GM18867 (cell line): ENCODE measurements around the gene NSD2.
"Not testable (repeated sequence)": the region's sequence is repeated elsewhere in the genome, so short reads cannot be mapped to it uniquely, and the experiment has no call there.

Experiments
- ATAC-seq: cut with Tn5 transposase; IDR thresholded peaks from one replicate; pipeline ENCODE4 v1.9.1; 2021; ENCODE audit warnings: mild to moderate bottlenecking, moderate library complexity; ENCODE audit not compliant: unreplicated experiment

The NSD2 gene

GRCh38 chr4:1841887-1842210, 29.3 kb upstream of the NSD2 start:
- ATAC-seq = no peak

GRCh38 chr4:1842339-1842895, 28.8 kb upstream of the NSD2 start:
- no peak for ATAC-seq

- no peak for ATAC-seq
Observed at GRCh38 chr4:1842993-1843448, 28.2 kb upstream of the NSD2 start.

DNA sequence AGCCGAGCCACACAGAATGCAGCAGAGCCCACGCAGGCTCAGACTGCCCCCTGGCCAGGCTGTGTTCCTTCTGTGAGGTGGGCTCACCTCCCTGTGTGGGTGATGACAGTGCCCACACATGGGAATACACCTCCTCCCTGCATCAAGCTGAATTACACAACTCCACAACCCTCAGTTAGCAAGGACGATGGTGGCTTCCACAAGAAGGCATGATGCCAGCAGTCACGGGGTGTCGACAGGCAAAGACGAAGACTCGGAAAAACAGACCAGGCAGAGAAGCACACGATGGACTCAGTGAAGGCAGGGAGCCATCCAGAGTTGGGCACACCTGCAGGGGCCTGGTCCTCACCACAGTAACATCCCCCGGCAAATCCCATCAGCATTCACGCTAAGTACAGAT, 27.3 kb upstream of the NSD2 start:
- ATAC-seq = no peak

DNA sequence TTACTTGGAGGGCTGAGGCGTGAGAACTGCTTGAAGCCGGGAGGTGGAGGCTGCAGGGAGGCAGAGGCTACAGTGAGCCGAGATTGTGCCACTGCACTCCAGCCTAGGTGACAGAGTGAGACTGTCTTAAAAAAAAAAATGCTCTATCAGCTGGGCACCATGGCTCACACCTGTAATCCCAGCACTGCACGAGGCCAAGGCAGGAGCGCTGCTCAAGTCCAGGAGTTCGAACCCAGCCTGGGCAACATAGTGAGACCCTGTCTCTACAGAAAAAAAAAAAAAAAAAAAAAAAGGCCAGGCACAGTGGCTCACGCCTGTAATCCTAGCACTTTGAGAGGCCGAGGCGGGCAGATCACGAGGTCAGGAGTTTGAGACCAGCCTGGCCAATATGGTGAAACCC, 26.6 kb upstream of the NSD2 start:
- ATAC-seq = not testable (repeated sequence)

- no peak for ATAC-seq
Observed at GRCh38 chr4:1846580-1846979, 24.6 kb upstream of the NSD2 start.

DNA sequence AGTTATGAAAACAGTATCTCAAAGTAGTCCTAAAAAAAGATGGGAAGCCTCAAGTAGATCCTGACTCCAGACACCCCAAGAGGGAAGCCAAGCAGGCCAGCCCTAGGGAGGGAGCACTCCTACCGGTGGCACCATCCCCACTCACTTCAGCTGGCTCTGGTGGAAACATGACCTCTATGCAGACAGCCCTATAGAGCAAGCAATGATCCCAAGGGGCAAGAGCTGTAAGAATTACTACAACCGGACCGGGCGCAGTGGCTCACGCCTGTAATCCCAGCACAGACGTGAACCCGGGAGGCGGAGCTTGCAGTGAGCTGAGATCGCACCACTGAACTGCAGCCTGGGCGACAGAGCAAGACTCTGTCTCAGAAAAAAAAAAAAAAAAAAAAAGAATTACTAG, 20.9 kb upstream of the NSD2 start:
- no peak for ATAC-seq

- ATAC-seq = no peak
Observed at GRCh38 chr4:1851160-1851559, 20.0 kb upstream of the NSD2 start.

DNA sequence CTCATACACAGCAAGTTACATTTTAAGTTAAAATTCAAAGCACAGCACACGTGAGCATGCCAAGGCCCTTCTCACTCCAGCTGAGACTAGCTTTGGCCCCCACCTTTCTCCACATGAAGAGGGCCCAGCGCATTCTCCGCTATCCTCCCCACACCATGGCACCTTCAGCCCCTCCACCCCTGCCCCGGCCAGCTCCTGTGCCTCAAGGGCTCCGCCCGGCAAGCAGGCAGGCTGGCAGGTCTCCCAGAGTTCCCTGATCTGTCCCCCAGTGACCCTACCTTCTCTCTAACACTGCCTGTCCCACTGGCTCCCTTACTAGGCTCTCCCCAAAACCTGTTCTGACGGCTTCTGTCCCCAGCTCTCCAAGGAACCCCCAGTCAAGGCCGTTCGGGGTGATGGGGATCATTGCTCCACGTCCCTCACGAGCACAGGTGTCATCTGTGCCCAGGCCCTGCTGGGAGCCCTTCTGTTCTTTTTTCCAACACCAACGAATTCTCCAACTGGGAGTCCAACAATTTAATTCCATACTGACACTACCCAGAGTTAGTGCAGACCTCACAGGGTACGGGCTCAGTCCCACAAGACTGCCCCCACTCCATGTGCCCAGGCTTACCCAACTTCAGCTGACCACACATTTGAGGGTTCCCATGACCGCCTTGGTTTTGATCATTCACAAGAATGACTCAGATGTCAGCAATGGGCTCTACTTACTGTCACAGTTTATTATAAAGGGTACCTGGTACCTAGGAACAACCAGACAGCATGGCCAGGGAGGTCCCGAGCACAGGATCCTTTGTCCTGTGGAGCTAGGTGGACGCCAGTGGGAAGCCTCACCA, 19.4 kb upstream of the NSD2 start:
- ATAC-seq = no peak

- ATAC-seq = no peak
Observed at GRCh38 chr4:1852904-1853623, 18.1 kb upstream of the NSD2 start.

DNA sequence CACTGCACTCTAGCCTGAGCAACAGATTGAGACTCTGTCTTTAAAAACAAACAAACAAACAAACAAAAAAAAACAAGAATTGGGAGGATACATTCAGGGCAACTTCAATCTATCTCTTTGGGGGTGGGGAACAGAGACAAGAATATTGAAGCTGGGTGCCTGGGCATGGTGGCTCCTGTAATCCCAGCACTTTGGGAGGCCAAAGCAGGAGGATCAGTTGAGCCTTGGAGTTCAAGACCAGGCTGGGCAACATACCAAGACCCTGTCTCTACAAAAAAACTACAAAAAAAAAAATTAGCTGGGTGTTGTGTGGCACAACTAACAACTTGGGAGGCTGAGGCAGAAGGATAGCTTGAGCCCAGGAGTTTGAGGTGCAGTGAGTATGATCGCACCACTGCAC, 16.4 kb upstream of the NSD2 start:
- ATAC-seq = no peak

GRCh38 chr4:1855333-1856070, 15.7 kb upstream of the NSD2 start:
- peak; percentile 28 for ATAC-seq

DNA sequence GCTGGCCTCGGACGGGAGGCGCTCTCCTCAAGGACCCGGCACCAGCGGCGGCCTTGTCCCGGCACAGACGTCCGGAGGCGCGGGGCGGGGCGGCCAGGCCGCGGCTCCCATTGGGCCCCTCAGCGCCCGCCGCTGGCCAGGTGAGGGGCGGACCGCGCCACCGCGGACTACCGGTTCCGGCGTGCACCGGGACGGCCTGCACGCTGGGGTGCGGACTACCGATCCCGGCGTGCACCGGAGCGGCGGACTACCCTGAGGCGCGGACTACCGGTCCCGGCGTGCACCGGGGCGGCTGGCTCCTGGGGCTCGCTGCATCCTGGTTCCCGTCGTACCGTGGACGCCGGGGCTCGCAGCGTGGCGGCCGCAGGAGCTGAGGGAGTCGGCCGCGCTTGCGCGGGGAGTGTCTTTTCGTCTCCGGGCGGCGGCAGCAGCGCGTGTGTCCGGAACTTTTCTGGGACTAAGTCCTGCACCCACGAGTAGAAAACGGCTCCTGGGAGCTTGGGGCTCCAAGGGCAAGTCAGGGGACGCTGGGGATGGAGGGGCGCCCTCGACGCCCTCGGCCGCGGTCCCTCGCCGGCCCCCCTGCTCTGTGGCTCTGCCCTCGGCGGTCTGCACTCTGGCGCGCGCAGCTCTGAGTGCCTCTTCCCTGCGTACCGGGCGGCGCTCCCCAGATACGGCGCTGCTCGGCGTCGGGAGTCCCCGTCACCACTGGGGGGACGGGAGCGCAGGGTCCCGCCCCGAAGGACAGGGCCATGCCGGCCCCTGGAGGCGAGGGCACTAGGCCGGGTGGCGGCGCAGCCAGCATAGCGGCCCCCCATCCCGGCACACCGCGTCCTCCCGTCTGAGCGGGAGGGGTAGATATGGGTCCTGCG, 14.9 kb upstream of the NSD2 start, which contains the start of gene LETM1:
Gene LETM1, minus strand, starts transcription at position 86 of the 872 bp plus-strand sequence. CDS start 206 bp downstream, outside the sequence.
- peak; percentile 89 for ATAC-seq

DNA sequence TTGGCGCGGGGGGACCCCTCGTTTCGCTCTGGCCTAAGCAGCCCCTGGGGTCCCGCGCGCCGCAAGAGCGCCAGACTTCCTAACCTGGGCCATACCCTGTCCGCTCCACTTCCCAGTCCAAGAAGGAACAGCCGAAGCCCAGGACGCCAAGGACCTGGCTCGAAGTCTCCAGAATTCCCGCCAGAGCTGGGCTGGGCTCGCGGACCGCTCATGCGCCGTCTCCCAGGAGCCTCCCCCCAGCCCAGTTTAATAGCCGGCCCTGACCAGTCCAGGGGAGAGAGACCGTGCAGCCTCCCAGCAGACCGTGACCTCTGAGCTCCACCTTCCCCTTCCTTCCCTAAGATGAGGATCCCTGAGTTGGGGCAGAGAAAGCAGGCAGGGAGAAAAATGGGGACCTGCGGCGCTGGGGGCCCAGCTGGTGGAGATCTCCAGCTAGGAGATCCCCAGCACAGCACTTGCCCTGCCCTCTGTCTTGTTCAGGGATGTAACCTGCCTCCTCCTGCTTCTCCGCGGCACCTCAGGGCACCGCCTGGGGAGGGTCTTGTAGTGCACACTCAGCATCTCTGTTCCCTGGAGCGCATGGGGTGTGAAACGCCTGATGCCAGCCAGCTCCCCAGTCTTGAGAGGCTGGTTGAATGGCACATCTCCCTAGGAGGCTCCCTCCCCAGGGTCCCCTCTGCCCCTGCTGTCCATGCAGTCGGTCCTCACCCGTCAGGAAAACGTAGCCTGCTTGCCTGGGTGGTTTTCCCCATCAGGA, 14.1 kb upstream of the NSD2 start:
- no peak for ATAC-seq

- no peak for ATAC-seq
Observed at GRCh38 chr4:1857931-1858330, 13.3 kb upstream of the NSD2 start.

- ATAC-seq = no peak
Observed at GRCh38 chr4:1859389-1859753, 11.8 kb upstream of the NSD2 start.

DNA sequence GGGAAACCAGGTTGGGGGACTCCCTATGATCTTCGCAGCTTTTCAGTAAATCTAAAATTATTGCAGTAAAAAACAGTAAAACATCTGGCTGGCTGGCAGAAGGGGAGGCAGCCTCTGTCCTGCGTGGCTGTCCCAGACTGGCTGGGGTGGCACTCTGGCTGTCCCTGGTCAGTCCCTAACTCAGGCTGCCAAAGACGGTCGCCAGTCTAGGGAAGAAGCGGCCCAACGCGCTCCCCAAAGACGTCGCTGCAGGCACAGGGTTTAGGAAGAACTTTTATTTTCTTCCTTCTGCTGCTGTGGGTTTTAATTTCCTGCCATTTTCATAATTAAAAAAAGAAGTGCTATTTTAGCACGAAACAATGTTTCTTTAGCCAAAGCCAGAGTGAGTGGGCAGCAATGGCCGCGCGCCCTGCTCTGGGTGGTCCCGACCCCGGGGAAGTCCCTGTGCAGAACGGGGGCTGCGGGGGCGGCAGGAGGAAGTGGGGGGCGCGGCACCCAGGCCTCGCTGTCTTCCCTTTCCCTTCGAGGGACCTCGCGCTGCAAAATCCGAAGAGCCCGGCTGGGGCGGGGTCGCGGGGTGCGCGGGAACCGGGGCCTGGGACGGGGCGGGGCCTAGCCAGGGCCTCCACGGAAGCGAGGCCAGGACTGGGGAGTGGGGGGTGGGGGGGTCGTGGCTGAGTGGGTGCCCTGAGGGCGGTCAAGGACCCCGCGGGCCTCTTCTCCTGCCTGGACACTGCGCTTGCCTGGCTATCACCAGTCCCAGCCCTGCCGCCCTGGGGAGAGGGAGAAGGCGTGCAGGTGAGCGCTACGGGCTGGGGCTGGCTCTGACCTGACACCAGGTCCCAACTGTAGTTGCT, 8.9 kb upstream of the NSD2 start:
- no peak for ATAC-seq

- ATAC-seq = no peak
Observed at GRCh38 chr4:1862961-1863296, 8.3 kb upstream of the NSD2 start.
